ENCODE results near the gene CEP128.

CEP128 gene

DNA sequence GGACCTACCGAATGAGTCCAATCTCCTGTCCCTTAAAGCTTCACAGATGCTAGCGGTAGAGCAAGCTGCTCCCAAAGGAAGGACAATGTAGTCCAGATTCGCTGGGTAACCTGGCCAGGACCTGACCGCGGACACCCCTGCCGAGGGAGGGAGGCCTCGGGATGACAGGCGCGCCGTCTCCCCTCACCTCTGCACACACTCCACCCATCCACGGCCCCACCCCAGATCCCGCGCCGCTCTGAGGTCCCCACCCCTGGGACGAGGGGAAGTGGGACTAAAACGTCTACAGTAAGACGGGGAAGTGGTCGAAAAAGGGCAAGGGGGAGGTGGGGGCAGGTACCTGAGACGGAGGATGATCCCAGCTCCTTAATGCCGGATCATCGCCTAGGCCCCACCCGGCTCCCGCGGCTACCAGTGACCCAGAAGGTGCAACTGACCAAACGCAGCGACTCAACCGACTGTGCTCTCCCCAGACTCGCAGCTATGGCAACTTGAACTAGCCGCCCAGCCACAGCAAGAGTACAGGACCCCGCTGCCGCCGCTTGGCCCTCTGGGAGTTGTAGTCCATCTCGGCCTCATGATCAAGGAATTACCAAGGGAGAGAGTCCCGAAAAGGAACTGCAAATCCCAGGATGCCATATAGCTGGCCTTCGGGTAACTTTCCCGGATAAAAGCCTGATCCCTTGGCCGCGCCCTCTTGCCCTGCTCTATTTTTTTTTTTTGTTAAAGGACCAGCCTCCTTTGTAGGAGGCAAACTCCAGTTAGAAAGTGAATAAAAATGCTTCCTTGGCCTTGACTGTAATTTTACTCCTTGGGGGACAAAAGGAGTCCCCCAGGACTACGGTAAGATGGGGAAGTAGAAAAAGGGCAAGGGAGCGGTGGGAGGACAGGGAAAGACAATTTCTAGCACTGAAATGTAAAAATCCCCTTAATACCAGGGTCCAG is at the start of gene CEP128:
Gene CEP128, minus strand, starts transcription at position 498 of the 945 bp plus-strand sequence.
- Mint-ChIP-seq H3K4me1 (ENCODE audit: low read depth) (peaks cover 21% of the 10 kb centered on the region), H3K36me3 (ENCODE audit: low read depth) (peaks cover 6% of the 10 kb centered on the region), H3K27ac (peak within 1 kb of the TSS; percentile 82), H3K4me3 (peak within 1 kb of the TSS; percentile 86), H3K9me3 (no peaks in the 10 kb centered on the region), H3K27me3 (no peaks in the 10 kb centered on the region)
- intact Hi-C loops (cut with micrococcal nuclease), result loop anchor here (1.0 kb wide), 1 partner anchor 280 kb away; no protein-coding TSS in a partner anchor

DNA sequence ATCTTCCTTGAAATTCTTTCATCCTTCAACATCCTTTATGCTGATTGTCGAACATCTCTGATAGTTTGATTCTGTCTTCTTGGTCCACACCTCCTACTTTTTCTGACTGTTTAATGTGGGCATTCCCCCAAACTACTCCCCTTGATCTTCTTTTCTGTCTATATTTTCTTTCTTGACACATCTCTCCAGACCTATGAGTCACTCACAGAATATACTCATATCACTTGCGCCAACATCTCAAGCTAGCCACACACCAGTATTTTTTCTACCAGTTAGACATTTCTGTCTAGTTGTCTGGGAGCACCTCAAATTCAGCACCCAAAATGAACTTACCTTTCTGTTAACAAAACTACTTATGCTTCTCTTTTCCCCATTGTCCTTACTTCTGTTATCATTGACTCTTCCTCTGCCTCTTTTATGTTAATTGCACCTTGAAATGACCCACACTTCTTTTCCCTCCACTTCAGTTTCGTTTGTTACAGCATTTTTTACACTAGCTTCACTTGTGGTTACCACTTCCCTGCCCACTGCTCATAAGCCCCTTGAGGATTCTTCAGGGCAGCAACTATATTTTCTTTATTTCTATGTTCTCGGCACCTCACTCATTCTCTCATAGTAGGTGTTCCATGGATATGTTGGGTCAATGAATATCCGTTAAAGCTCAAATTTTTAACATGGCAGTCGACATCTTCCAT is 47.3 kb upstream of the CEP128 start:
- Mint-ChIP-seq H3K36me3 (ENCODE audit: low read depth) (no peaks in the 10 kb centered on the region), H3K4me1 (ENCODE audit: low read depth) (no peaks in the 10 kb centered on the region), H3K27me3 (peaks cover 5% of the 10 kb centered on the region), H3K4me3 (no peak overlapping the region), H3K27ac (no peak overlapping the region), H3K9me3 (no peaks in the 10 kb centered on the region)
- intact Hi-C loops (cut with micrococcal nuclease), result no loop called here

DNA sequence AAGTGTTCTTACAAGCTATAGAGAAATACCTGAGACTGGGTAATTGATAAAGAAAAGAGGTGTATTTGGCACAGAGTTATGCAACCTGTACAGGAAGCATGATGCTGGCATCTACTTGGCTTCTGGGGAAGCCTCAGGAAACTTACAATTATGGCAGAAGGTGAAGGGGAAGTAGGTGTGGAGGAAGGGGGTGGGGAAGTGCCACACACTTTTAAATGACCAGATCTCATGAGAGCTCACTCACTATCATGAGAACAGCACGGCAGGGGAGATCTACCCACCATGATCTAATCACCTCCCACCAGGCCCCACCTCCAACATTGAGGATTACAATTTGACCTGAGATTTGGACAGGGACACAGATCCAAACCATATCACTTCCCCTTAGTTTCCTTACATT is 46.7 kb upstream of the CEP128 start:
- H3K36me3 Mint-ChIP-seq (ENCODE audit: low read depth), result no peaks in the 10 kb centered on the region
- H3K27me3 Mint-ChIP-seq, result peaks cover 5% of the 10 kb centered on the region
- no peak overlapping the region for H3K27ac Mint-ChIP-seq
- intact Hi-C loops (cut with micrococcal nuclease), result no loop called here
- H3K4me3 Mint-ChIP-seq, result no peak overlapping the region
- H3K4me1 Mint-ChIP-seq (ENCODE audit: low read depth), result no peaks in the 10 kb centered on the region
- no peaks in the 10 kb centered on the region for H3K9me3 Mint-ChIP-seq

DNA sequence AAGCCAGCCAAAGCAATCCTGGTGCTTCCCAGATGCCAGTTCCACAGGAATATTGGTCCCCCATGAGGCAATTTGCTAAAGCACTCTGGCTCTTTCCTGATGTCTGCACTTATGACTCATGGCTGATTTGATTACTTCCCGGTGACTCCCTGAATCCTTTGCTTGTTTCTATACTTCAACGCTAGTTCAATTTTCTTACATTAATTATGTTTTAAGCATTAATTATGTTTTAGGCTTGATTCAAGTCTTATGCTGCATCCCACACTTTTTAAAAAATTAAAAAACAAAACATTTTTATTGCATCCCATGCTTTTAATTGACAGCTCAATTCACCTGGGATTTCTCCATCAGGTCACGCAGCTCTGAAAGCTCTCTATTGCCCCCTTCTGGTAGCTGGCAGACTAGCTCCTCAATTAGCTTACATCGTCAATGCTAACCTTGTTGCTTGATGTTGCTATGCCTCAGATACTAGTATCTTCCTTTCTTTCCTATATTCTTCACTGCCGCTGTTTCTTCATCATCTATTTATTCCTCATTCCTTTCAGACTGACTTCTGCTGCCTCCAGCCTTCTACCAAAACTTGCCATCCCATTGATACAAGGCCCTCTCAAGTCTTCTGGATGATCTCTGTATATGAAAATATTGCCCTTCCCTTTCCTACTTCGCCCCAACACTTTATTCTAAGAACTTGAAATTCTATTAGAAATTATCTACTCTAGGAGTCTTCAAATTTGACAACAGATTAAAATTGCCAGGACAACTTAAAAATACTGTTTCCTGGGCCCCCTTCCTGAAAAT is 45.9 kb upstream of the CEP128 start:
- Mint-ChIP-seq H3K9me3 (no peaks in the 10 kb centered on the region), H3K36me3 (ENCODE audit: low read depth) (no peaks in the 10 kb centered on the region), H3K4me3 (no peak overlapping the region), H3K27ac (no peak overlapping the region), H3K27me3 (peaks cover 5% of the 10 kb centered on the region), H3K4me1 (ENCODE audit: low read depth) (no peaks in the 10 kb centered on the region)
- intact Hi-C loops (cut with micrococcal nuclease), result loop anchor here (1.0 kb wide), 1 partner anchor 33 kb away; no protein-coding TSS in a partner anchor

DNA sequence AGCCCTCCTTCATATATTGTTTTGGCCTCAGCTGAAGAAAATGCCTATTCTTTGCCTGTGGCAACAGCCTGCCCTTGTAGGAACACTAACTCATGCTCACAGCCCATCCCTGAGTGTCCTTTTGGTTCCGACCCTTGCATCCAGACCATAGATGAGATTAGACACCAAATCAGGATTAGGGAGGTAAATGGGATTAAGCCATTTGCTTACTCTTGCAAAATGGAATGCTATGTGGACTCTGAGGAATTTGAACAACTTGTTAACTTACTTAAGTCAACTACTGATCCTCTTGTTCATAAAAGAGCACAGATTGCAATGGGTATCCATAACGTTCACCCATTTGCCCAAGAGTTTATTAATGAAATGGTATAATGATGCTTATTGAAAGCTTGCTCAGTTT is 41.2 kb upstream of the CEP128 start:
- H3K36me3 Mint-ChIP-seq (ENCODE audit: low read depth), result no peaks in the 10 kb centered on the region
- no peak overlapping the region for H3K4me3 Mint-ChIP-seq
- no peaks in the 10 kb centered on the region for H3K9me3 Mint-ChIP-seq
- H3K4me1 Mint-ChIP-seq (ENCODE audit: low read depth), result no peaks in the 10 kb centered on the region
- intact Hi-C loops (cut with micrococcal nuclease), result no loop called here
- no peak overlapping the region for H3K27ac Mint-ChIP-seq
- peaks cover 4% of the 10 kb centered on the region for H3K27me3 Mint-ChIP-seq

DNA sequence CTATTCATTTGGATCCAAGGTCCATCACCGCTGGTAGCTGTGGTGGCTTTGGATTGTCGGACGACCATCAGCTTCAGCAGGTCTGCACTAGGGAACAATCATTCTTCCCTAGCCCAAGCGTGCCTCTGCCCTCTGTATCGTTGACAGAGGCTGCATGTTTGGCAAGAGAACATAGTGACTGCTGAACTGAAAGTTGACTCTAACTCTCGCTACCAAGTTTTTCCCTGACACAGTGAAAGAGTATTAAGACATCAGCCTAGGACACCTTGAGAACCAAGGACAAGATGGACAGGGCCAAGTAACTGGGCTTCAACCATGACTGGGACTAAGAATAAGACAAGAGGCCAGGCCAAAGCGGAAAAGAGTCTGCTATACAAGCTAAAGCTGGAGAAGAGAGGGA is 40.1 kb upstream of the CEP128 start:
- no peaks in the 10 kb centered on the region for H3K36me3 Mint-ChIP-seq (ENCODE audit: low read depth)
- H3K4me1 Mint-ChIP-seq (ENCODE audit: low read depth), result no peaks in the 10 kb centered on the region
- no peak overlapping the region for H3K27ac Mint-ChIP-seq
- peaks cover 4% of the 10 kb centered on the region for H3K27me3 Mint-ChIP-seq
- no peaks in the 10 kb centered on the region for H3K9me3 Mint-ChIP-seq
- intact Hi-C loops (cut with micrococcal nuclease), result no loop called here
- H3K4me3 Mint-ChIP-seq, result no peak overlapping the region

DNA sequence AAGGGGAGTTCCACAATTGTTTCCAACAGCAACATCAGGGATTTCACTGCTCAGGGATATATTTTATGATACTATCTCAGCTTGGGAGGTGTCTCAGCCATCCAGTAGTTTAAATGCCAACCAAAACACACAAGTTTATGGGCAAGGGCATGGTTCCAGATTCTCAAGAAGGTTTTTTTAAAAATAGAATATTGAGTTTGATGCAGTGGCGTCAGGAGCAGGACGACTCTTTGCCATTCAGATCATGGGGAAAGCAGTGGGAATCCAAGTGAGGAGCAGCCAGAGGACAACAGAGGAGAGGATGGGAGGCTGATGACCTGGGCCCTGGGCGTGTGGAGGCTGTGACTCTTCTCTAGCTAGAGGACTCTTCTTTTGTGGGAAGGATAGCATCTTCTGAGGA is 39.6 kb upstream of the CEP128 start:
- Mint-ChIP-seq H3K4me1 (ENCODE audit: low read depth) (no peaks in the 10 kb centered on the region), H3K36me3 (ENCODE audit: low read depth) (no peaks in the 10 kb centered on the region), H3K4me3 (no peak overlapping the region), H3K9me3 (no peaks in the 10 kb centered on the region), H3K27ac (no peak overlapping the region), H3K27me3 (peaks cover 4% of the 10 kb centered on the region)
- intact Hi-C loops (cut with micrococcal nuclease), result no loop called here

DNA sequence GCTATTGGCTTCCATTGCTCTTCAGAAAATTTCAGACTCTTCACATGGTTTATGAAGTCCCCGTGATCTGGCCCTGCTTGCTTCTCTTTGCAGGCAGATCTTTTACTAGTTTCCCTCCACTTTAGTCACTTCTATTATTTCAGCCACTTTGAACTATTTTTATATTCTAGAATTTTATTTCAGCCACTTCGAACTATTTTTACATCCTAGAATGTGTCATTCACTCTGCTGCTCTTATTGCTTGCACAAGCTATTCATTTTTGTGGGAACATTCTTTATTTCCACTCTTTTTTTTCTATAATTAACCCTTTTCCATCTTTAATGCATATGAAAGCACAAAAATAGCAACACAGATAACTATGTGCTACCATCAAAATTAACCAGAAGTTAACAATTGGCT is 38.4 kb upstream of the CEP128 start:
- intact Hi-C loops (cut with micrococcal nuclease), result no loop called here
- Mint-ChIP-seq H3K9me3 (no peaks in the 10 kb centered on the region), H3K36me3 (ENCODE audit: low read depth) (no peaks in the 10 kb centered on the region), H3K4me3 (no peak overlapping the region), H3K4me1 (ENCODE audit: low read depth) (no peaks in the 10 kb centered on the region), H3K27me3 (no peaks in the 10 kb centered on the region), H3K27ac (no peak overlapping the region)

DNA sequence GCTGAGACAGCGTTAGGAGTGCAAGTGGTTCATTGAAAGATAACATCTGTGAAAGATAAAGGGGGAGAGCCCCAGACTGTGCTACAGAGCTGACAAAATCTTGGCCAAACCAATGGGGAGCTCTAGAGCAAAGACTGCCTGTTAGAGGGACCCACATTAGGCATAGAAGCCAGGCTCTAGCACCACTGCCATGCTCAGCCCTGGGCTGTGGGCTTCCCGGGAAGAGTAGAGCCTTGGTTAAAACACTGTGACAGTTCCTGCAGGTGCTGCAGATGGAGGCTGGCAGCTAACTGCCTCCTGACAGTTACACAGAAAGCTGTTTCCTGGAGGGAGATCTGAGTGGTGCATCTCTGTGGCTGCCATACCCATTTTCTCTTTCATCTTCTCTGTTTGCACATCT is 36.9 kb upstream of the CEP128 start:
- Mint-ChIP-seq H3K27ac (no peak overlapping the region), H3K4me1 (ENCODE audit: low read depth) (no peaks in the 10 kb centered on the region)
- intact Hi-C loops (cut with micrococcal nuclease), result no loop called here

DNA sequence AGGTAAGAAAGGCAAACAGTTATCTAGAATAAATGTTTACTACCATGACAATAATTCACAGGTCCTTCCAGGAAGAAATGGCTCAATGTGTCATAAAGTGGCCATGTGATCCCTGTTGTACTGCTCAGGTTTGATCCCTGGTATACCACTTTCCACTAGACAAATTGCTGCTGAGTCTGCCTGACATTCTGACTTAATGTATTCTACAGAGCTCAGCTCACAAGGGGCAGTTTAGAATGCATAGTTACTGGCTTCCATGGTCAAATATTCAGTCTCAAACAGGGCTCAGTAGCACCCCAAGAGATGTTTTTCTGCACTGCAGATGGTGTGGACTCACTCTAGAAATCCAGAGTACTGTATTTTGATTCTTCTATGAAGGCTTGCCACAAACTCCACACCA is 35.7 kb upstream of the CEP128 start:
- H3K27me3 Mint-ChIP-seq, result no peaks in the 10 kb centered on the region
- no peak overlapping the region for H3K4me3 Mint-ChIP-seq
- H3K36me3 Mint-ChIP-seq (ENCODE audit: low read depth), result no peaks in the 10 kb centered on the region
- no peaks in the 10 kb centered on the region for H3K4me1 Mint-ChIP-seq (ENCODE audit: low read depth)
- no peak overlapping the region for H3K27ac Mint-ChIP-seq
- no peaks in the 10 kb centered on the region for H3K9me3 Mint-ChIP-seq
- intact Hi-C loops (cut with micrococcal nuclease), result no loop called here

More for the DNA sequence above, 36.9 kb upstream of the CEP128 start:
- Mint-ChIP-seq H3K4me3 (no peak overlapping the region), H3K27me3 (no peaks in the 10 kb centered on the region), H3K36me3 (ENCODE audit: low read depth) (no peaks in the 10 kb centered on the region), H3K9me3 (no peaks in the 10 kb centered on the region)

DNA sequence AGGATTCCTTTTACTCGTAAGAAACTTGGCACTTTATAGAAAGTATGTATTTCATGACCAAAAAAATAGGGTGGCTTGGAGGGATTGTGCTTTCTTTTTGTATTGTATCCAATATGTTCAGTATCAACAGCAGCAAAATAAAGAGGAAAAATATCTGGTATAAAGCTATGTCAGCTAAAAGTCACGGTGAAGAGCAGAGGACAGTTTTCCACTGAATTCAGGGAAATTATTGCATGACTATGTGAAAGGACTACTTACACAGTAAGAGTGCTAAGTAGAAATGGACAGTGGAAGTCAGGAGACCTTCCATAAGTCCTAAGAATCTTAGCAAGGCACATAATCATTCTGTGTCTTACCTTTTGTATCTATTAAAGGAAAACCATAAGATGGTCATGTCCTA is 33.1 kb upstream of the CEP128 start:
- Mint-ChIP-seq H3K4me1 (ENCODE audit: low read depth) (no peaks in the 10 kb centered on the region), H3K27me3 (no peaks in the 10 kb centered on the region), H3K27ac (no peak overlapping the region), H3K36me3 (ENCODE audit: low read depth) (no peaks in the 10 kb centered on the region), H3K4me3 (no peak overlapping the region), H3K9me3 (no peaks in the 10 kb centered on the region)
- intact Hi-C loops (cut with micrococcal nuclease), result no loop called here

DNA sequence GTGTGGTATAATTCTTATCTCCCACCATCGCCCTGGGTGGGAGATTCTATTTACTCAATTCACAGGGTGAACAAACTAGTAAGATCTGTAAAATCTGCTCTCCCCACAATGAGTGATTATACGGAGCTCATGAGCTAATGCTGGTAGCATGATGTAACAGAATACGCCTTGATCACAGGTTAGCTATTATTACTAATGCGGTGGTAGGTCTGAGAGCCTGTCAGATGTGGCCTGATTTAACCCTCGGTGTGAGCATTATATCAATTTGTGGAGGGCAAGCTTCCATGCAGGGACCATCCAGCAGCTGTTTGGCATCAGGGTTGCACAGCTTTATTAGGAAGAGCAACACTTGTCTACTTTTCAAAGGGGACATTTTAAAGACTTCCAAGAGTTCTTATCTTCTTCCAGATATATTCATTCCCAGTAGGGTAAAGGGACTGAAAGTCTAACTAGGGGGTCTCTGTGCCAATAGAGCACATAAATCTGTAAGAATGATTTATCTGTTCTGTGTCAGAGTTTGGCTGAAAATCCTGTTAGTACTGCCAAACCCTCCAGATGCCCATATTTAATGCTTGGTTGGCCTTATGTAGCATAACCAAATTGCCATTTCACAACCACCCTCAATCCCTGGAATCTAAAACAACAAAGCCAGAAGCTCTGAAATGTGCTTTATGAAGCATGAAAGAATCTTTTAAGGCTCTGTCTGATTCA is 32.5 kb upstream of the CEP128 start:
- no peak overlapping the region for H3K4me3 Mint-ChIP-seq
- no peaks in the 10 kb centered on the region for H3K9me3 Mint-ChIP-seq
- no peak overlapping the region for H3K27ac Mint-ChIP-seq
- no peaks in the 10 kb centered on the region for H3K36me3 Mint-ChIP-seq (ENCODE audit: low read depth)
- intact Hi-C loops (cut with micrococcal nuclease), result no loop called here
- no peaks in the 10 kb centered on the region for H3K27me3 Mint-ChIP-seq
- no peaks in the 10 kb centered on the region for H3K4me1 Mint-ChIP-seq (ENCODE audit: low read depth)

DNA sequence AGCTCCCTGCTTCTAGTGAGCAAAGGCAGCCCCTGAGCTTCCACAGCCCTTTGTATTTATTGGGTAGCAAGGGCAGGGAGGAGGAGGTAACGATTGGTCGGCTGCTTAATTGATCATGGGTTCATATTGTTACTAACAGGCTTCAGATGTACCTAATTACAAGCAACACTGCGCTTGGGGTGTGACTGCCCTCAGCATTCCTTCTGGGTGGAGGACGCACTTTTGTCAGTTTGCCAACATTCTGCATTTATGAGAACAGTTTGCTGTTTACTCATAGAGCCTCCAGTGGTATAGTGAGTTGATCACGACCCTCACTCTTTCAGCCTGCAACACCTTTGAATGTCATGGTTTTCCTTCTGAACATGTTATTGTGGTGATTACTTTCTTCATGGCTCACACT is 23.5 kb upstream of the CEP128 start:
- Mint-ChIP-seq H3K27me3 (peaks cover 5% of the 10 kb centered on the region), H3K4me1 (ENCODE audit: low read depth) (no peaks in the 10 kb centered on the region), H3K36me3 (ENCODE audit: low read depth) (no peaks in the 10 kb centered on the region), H3K27ac (no peak overlapping the region), H3K4me3 (no peak overlapping the region), H3K9me3 (no peaks in the 10 kb centered on the region)
- intact Hi-C loops (cut with micrococcal nuclease), result no loop called here

Data from dendritic cell treated with granulocyte-macrophage colony-stimulating factor and Interleukin-4, amounts not matched to agents 40 ng/mL and 50 ng/mL, for 4 days (primary cell).